ENCODE measurements around the gene PRTG. TPM values are rescaled to one million over a fixed set of nuclear protein-coding genes. Genes with fewer than 3 reads are reported as not detected.

The PRTG gene
- total and polyA plus RNA-seq, 2 of the 13 experiments (the other 11 are each of a cell fraction or from before 2014, with no cell fraction given) = 13.2 to 22.3 TPM

GRCh38 chr15:55687792-55688191, 55.2 kb downstream of the PRTG start:
- Histone ChIP-seq H3K9ac (ENCODE audit: insufficient read depth, low read depth, low read length) (no peak overlapping the region), H3K27me3 (ENCODE audit: control insufficient read depth in 1 of 2, insufficient read depth in 2 of 2, low read length in 2 of 2) (no peaks in the 10 kb centered on the region), H3K79me2 (ENCODE audit: insufficient read depth, low read length) (no peaks in the 10 kb centered on the region), H3K27ac (ENCODE audit: extremely low read length, insufficient read depth, low read length) (no peak overlapping the region), H3K4me3 (replicated peaks in 1 of 3; ENCODE audit: insufficient read depth in 1 of 3, low read depth in 2 of 3, low read length in 3 of 3) (no peak overlapping the region), H3K36me3 (replicated peaks in 1 of 2; ENCODE audit: control insufficient read depth in 1 of 2, insufficient read depth in 2 of 2, low read length in 2 of 2) (peaks cover 2 to 8% of the 10 kb centered on the region in 2 experiments; a peak in 4 of 5 replicates), H4K20me1 (ENCODE audit: insufficient read depth, low read length) (no peaks in the 10 kb centered on the region), H3K4me1 (ENCODE audit: insufficient read depth, low read length) (no peaks in the 10 kb centered on the region), H2AFZ (ENCODE audit: low read length) (no peak overlapping the region), H3K9me3 (ENCODE audit: low read length) (no peaks in the 10 kb centered on the region), H3K4me2 (ENCODE audit: low read depth, low read length) (no peak overlapping the region)
- no peak for FAIRE-seq
- in situ Hi-C loops (cut with HindIII; ENCODE audit: extremely low pct_ligation_motif_present, low pct_unique_long_range_greater_than_20kb) (no loop called here), intact Hi-C loops (cut with micrococcal nuclease; ENCODE audit: unreplicated experiment) (loop anchor here (10.0 kb wide), 1 partner anchor 47 kb away; no protein-coding TSS in a partner anchor)
- ATAC-seq = no peak
- ChIA-PET CTCF (ENCODE audit: low intra/inter-chr PET ratio, low total read pairs) (no interaction called here), POLR2A (no interaction called here)
- DNase-seq (ENCODE audit: low spot score) = no peak
- BruUV-seq (replicated peaks) = no TSS peak
- TF ChIP-seq ARID5B (CRISPR knock-in tag; IDR thresholded peaks at IDR 0.05) = no peak
- TF ChIP-seq ZNF766 (CRISPR knock-in tag; IDR thresholded peaks at IDR 0.05; ENCODE audit: borderline replicate concordance) = no peak
- TF ChIP-seq, protein P1, sequence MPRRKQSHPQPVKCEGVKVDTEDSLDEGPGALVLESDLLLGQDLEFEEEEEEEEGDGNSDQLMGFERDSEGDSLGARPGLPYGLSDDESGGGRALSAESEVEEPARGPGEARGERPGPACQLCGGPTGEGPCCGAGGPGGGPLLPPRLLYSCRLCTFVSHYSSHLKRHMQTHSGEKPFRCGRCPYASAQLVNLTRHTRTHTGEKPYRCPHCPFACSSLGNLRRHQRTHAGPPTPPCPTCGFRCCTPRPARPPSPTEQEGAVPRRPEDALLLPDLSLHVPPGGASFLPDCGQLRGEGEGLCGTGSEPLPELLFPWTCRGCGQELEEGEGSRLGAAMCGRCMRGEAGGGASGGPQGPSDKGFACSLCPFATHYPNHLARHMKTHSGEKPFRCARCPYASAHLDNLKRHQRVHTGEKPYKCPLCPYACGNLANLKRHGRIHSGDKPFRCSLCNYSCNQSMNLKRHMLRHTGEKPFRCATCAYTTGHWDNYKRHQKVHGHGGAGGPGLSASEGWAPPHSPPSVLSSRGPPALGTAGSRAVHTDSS (CRISPR knock-in tag; conservative IDR thresholded peaks at IDR 0.05) = no peak
- 96% methylated on average over 6 of the region's 6 CpGs for WGBS (ENCODE audit: low lambda C conversion rate)

Measured in HepG2 (cell line).